ENCODE data around the gene DPYSL4.
"Not testable (repeated sequence)": the region's sequence is repeated elsewhere in the genome, so short reads cannot be mapped to it uniquely, and the experiment has no call there.

DPYSL4 gene

GRCh38 chr10:132150777-132151176, 36.0 kb upstream of the DPYSL4 start:
- DNase-seq = no peak

DNA sequence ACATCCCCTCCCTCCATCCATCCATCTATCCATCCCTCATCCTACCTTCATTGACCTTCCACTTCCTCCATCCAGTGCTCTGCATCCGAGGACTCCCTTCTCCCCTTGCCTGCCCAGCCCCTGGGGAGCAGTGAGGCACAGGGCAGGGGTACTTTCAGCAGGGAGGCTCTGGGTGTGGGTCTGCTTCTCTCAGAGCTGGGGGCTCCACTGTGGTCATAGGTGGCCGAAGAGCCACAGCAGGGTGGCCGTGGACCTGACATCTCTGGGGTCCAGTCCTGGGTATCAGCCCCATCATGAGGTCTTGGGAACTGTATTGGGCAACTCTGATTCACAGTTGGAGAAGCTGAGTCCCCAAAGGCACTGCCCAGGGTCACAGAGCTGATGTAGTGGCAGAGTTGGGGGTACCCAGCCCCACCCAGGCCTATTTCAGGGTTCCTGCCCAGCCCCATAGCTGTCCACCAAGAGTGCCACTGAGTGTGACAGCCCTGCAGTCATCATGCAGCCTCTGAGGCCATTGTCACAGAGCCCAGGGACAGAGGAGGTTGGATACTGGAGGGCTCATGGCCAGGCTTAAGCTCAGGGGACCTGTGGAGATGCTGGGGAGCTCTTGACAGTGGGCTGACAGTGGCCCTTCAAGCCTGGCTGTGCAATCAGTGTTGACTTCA, 35.3 kb upstream of the DPYSL4 start:
- DNase-seq = no peak

DNA sequence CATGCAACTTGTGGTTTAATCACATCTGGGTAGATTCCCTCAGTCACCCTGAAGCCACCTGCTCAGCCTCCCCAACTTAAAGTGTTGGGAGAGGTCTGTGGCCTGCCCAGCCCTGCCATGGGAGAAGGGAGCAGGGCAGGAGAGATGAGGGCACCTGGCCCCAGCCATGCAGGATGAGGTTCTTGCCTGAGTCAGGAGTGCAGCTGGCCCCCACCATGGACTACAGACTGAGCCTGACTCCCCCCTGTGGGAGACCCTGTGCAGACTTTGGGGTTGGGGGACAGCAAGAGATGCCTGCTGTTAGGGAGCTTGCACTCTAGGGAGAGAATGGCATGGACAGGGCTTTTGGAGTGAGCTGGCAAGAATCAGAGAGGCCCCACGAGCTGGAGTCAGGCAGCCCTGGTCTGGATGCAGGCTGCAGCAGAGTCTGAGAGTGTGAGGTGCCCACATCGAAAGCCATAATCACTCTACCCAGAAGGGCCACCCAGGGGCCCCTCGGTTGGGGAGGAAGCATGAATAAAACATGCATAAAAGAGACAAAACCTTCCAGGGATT, 34.7 kb upstream of the DPYSL4 start:
- no peak for DNase-seq

DNA sequence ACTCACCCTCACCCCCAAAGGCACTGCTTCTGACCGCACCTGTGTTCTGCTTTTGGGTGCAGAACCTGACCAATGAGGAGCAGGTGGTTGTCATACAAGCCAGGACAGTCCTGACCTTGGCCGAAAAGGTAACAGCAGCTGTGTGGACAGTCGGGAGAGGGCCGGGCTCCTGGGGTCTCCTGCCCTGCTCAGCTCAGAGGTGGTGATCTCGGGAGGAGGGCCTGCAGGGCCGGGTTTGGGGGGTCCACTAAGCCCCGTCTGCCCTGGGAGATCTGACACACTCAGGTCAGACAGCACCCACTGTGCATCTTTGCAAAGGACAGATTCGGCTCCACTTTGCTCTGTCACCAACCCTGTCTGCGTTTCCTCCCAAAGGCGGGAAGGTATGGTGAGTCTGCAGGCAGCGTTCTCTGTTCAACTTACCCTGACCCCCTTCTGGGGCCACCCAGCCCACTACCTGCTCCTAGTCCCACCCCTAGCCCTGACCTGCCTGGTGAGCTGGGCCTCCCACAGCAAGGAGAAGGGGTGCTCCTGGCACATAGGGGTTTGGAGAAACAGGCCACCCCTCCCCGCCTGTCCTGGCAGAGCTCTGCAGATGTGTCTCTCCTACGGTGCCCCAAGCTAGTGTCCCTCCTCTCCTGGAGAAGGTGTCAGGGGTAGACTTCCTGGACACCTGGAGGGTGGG, 33.7 kb upstream of the DPYSL4 start:
- DNase-seq = no peak

- DNase-seq = no peak
Measured at GRCh38 chr10:132153616-132154217, 33.0 kb upstream of the DPYSL4 start.

GRCh38 chr10:132154440-132154839, 32.3 kb upstream of the DPYSL4 start:
- no peak for DNase-seq

- DNase-seq = no peak
Measured at GRCh38 chr10:132154931-132155330, 31.8 kb upstream of the DPYSL4 start.

GRCh38 chr10:132155723-132156381, 30.9 kb upstream of the DPYSL4 start:
- DNase-seq = no peak

DNA sequence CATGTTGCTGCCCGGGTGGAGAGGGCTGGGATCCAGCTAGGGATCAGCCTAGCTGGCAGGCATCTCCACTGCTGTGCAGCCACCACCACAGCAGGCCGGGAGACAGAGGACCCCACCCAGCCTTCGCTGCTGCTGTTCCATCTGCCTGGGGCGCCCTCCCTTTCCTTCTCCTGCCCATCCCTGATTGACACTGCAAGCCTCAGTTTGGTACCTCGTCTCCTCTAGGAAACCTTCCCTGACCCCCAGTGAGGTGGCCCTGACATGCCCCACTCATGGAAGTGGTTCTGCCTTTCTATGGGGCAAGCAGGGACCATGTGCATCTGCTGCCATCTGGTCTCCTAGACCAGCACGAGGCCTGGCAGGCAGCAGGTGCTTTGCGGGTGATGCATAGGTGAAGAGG, 30.4 kb upstream of the DPYSL4 start:
- DNase-seq = no peak

DNA sequence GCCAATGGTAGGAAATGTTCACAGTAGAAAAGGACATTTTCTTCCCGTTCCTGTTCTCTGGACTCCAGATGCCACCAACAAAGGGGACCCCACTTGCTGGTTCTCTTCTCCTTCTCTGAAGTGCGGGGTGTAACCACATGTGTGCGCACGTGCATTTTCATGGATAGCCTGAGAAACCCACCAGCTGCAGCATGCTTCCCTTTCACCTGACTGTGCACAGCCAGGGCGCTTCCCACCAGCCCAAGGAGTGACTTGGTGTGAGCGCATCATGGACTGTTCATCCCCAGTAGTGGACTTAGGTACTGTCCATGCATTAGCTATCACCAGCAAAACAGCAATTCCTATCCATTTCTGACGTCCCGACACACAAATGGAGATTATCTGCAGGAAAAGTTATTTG, 29.6 kb upstream of the DPYSL4 start:
- no peak for DNase-seq

DNA sequence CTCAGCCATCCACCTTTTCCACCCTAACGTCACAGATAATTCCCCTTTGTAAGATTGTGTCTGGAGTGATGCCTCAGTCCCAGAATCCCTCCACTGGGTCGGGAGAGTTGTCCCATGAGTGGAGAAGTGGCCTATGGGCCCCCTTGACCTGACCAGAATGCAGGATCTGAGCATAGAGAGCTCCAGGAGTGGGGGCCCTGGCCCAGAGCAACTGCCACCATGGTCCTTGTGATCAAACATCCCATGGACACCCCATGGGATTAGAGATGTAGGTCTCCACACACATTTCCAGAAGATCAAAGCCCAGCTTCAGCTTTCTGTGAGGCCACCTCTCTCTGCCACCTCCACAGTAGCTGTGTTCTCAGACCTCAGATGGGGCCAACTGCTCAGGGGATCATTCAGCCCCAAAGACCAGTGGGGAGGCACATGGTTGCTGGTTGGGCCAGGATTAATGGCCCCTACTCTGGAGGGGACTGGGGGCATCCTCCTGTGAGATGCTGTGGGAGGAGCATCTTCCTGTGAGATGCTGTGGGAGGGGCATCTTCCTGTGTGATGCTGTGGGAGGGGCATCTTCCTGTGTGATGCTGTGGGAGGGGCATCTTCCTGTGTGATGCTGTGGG, 28.5 kb upstream of the DPYSL4 start:
- peak; percentile 45 for DNase-seq

GRCh38 chr10:132158823-132159222, 27.9 kb upstream of the DPYSL4 start:
- DNase-seq = peak; percentile 37

GRCh38 chr10:132159302-132160230, 27.2 kb upstream of the DPYSL4 start:
- peak; percentile 51 for DNase-seq

DNA sequence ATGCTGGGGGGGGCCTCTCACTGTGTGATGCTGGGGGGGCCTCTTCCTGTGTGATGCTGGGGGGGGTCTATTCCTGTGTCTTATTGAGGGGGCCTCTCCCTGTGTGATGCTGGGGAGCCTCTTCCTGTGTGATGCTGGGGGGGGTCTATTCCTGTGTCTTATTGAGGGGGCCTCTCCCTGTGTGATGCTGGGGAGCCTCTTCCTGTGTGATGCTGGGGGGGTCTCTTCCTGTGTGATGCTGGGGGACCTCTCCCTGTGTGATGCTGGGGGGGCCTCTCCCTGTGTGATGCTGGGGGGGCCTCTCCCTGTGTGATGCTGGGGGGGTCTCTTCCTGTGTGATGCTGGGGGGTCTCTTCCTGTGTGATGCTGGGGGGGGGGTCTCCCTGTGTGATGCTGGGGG, 26.5 kb upstream of the DPYSL4 start:
- not testable (repeated sequence) for DNase-seq

DNA sequence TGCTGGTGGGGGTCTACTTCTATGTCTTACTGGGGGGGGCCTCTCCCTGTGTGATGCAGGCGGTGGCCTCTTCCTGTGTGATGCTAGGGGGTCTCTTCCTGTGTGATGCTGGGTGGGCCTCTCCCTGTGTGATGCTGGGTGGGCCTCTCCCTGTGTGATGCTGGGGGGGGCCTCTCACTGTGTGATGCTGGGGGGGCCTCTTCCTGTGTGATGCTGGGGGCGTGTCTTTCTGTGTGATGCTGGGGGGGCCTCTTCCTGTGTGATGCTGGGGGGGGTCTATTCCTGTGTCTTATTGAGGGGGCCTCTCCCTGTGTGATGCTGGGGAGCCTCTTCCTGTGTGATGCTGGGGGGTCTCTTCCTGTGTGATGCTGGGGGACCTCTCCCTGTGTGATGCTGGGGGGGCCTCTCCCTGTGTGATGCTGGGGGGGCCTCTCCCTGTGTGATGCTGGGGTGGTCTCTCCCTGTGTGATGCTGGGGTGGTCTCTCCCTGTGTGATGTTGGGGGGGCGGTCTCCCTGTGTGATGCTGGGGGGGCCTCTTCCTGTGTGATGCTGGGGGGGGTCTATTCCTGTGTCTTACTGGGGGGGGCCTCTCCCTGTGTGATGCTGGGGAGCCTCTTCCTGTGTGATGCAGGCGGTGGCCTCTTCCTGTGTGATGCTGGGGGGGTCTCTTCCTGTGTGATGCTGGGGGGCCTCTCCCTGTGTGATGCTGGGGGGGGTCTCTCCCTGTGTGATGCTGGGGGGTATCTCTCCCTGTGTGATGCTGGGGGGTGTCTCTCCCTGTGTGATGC, 25.7 kb upstream of the DPYSL4 start:
- DNase-seq = peak; percentile 52

DNA sequence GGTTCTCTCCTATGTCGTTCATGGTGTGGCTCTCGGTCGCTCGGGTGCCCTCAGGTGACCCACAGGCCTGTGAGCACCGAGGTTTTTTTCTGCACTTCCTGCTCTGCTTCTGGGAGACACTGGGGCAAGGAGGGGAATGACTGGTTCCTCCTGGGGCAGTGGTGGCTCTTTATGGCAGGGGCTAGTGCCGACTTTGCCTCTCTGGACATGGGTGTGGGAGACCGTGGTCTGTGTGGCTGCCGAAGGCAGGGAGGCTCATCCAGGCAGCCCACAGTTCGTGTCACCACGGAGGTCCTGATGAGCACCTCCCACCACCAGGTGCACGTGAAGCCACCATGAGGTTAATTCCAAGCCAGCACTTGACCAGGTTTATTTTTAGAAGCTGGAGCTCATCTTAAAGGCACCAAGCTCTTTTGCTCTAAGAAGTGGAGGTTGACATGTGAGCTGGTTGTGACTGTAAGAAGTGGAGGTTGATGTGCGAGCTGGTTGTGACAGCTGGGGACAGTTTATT, 24.7 kb upstream of the DPYSL4 start:
- DNase-seq = peak; percentile 18

- no peak for DNase-seq
Measured at GRCh38 chr10:132162590-132163277, 24.0 kb upstream of the DPYSL4 start.

DNA sequence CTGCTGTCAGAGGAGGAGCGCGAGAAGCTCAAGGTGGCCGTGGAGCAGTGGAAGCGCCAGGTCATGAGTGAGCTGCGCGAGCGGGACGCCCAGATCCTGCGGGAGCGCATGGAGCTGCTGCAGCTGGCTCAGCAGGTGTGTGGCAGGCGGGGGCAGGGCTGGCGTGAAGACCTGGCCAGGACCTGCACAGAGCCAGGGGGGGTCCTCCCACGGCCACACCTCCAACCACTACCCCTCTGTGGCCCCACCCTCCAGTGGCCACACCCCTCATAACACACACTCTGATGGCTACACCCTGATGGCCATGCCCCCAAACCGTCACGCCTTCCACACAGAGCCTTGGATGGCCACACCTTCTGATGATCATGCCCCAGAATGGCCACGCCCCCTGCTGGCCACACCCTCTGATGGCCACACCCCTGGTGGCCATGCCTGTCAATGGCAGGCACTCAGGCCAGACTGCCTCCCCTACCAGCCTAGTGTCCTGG, 23.4 kb upstream of the DPYSL4 start:
- DNase-seq = no peak

DNA sequence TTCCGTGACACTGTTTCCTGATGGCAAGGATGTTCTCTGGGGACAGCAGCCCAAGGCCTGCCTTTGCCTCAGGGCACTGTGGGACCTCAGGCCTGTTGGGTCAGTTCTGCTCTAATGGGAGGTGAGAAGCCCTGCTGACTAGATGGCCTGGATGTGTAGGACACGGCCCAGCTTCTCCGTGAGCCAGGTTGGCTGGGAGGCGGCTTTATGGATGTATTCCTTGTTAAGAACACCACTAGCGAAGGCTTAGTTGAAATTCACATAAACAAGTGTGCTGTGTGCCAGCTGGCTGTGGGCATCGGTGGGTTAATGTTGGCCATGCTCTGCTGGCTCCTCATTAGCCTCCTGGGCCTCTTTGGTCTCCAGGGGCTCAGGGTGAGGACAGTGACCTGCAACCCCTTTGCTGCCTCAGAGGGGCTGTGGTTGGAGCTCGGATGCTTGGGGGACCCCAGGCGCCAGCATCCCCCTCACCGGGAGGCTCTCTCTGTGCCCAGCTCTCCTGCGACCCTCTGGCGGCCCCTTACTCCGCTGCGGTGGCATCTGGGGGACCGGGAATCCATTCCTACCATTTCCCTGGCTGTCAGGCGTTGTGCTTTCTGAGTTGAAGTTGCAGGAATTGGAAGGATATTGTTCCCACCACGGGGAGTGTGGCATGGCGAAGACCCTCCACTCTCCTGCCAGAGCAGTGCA, 22.8 kb upstream of the DPYSL4 start:
- DNase-seq = no peak

Data from CD4-positive, alpha-beta T cell treated with Interferon gamma for 1 hour (primary cell).